ENCODE data around the gene LMF1. TPM values are rescaled to one million over a fixed set of nuclear protein-coding genes. Genes with fewer than 3 reads are reported as not detected.

The LMF1 gene
- total and polyA plus RNA-seq, 2 of the 8 experiments (the other 6 are each of a cell fraction or from before 2014, with no cell fraction given) = 3.5 to 9.1 TPM

- H4K5ac ChIP-seq (ENCODE audit: insufficient read length, low read depth, low read length) = no peak overlapping the region
- H3K9ac ChIP-seq (replicated peaks in 1 of 4; ENCODE audit: extremely low read depth in 1 of 4, low read depth in 3 of 4, low read length in 3 of 4) = no peak overlapping the region
- no peak overlapping the region for H2BK5ac ChIP-seq (ENCODE audit: low read depth, low read length)
- H4K91ac ChIP-seq (replicated peaks; ENCODE audit: insufficient read length, low read length) = no peak overlapping the region
- H3K36me3 ChIP-seq (ENCODE audit: control insufficient read depth in 2 of 4, insufficient read depth in 4 of 4, low read length in 3 of 4) = no peaks in the 10 kb centered on the region
- TF ChIP-seq BRCA1 (IDR thresholded peaks at IDR 0.05; ENCODE audit: low read depth, low read length) (no peak), CTCF (IDR thresholded peaks at IDR 0.05; ENCODE audit: control extremely low read depth in 1 of 3, insufficient read depth in 1 of 3, low read depth in 1 of 3, low read length in 3 of 3) (no peak), HDAC6 (IDR thresholded peaks at IDR 0.05; ENCODE audit: low read depth, low read length) (no peak), SIRT6 (IDR thresholded peaks at IDR 0.05; ENCODE audit: low read length) (no peak), TEAD4 (IDR thresholded peaks at IDR 0.05; ENCODE audit: low read depth, low read length) (no peak), MAFK (IDR thresholded peaks at IDR 0.05; ENCODE audit: low read depth, low read length) (no peak), SP1 (IDR thresholded peaks at IDR 0.05; ENCODE audit: low read depth, low read length) (no peak), CTBP2 (IDR thresholded peaks at IDR 0.05; ENCODE audit: borderline replicate concordance, insufficient read depth, insufficient read length, low read length) (no peak), TAF7 (optimal IDR thresholded peaks at IDR 0.05; ENCODE audit: borderline replicate concordance, low read depth, low read length) (no peak), KDM4A (IDR thresholded peaks at IDR 0.05; ENCODE audit: low read depth, low read length, severe bottlenecking) (no peak), SIN3A (conservative IDR thresholded peaks at IDR 0.05 in 1 of 2, IDR thresholded peaks at IDR 0.05 in 1 of 2; ENCODE audit: low read depth in 1 of 2, low read length in 2 of 2) (no peak)
- no peaks in the 10 kb centered on the region for H3K79me1 ChIP-seq (ENCODE audit: low read depth, low read length)
- no peak overlapping the region for H2BK12ac ChIP-seq (ENCODE audit: low read depth, low read length)
- H2BK15ac ChIP-seq (ENCODE audit: low read length) = no peak overlapping the region
- no peak overlapping the region for H2BK20ac ChIP-seq (ENCODE audit: low read length)
- H3K23me2 ChIP-seq (ENCODE audit: low read depth, low read length) = no peaks in the 10 kb centered on the region
- peaks cover 11 to 61% of the 10 kb centered on the region in 2 experiments; a peak in 3 of 4 replicates for H3K9me3 ChIP-seq (ENCODE audit: insufficient read depth in 2 of 2, low read depth in 1 of 2, low read length in 1 of 2)
- H2AFZ ChIP-seq (ENCODE audit: low read length) = no peak overlapping the region
- no peaks in the 10 kb centered on the region for H3K27me3 ChIP-seq (replicated peaks in 1 of 4; ENCODE audit: control insufficient read depth in 3 of 4, extremely low read depth in 1 of 4, insufficient read depth in 3 of 4, low read length in 3 of 4)
- no peaks in the 10 kb centered on the region for H3K4me1 ChIP-seq (replicated peaks in 1 of 4; ENCODE audit: control insufficient read depth in 3 of 4, insufficient read depth in 4 of 4, low read length in 3 of 4)
- H3K18ac ChIP-seq (ENCODE audit: extremely low read depth, low read length) = no peak overlapping the region
- H3K4ac ChIP-seq (replicated peaks; ENCODE audit: insufficient read length, low read depth, low read length) = no peak overlapping the region
- H4K20me1 ChIP-seq (replicated peaks in 1 of 2; ENCODE audit: control insufficient read depth in 1 of 2, insufficient read depth in 2 of 2, low read length in 2 of 2) = no peaks in the 10 kb centered on the region
- H2BK120ac ChIP-seq (replicated peaks; ENCODE audit: low read depth, low read length) = no peak overlapping the region
- DNase-seq (ENCODE audit: low read depth in 1 of 2, low spot score in 2 of 2) (no peak), FAIRE-seq (no peak)
- no peak overlapping the region for H3K14ac ChIP-seq (ENCODE audit: insufficient read length)
- no peak overlapping the region for H3K27ac ChIP-seq (ENCODE audit: low read depth, low read length)
- no peak overlapping the region for H3K56ac ChIP-seq (replicated peaks; ENCODE audit: insufficient read length, low read depth, low read length)
- no peak overlapping the region for H3K4me3 ChIP-seq (ENCODE audit: extremely low read depth in 1 of 4, insufficient read depth in 2 of 4, low read depth in 3 of 4, low read length in 4 of 4)
- H3K4me2 ChIP-seq (ENCODE audit: insufficient read depth in 1 of 2, low read depth in 2 of 2, low read length in 2 of 2) = no peak overlapping the region
- no peaks in the 10 kb centered on the region for H3K79me2 ChIP-seq (ENCODE audit: control insufficient read depth in 1 of 2, insufficient read depth in 2 of 2, low read length in 2 of 2)
- ChIA-PET CTCF (ENCODE audit: partially characterized antibody) (no interaction called here), POLR2A (ENCODE audit: partially characterized antibody) (no interaction called here)
- H4K8ac ChIP-seq (ENCODE audit: extremely low read depth, insufficient read depth, low read length) = no peak overlapping the region; the same call in 1 of the 2 replicates
- no peak overlapping the region for H3K23ac ChIP-seq (ENCODE audit: insufficient read length)
- no peak overlapping the region for H2AK5ac ChIP-seq (ENCODE audit: low read depth, low read length)
- WGBS, 2 experiments (ENCODE audit: extremely low coverage in 1 of 2, insufficient coverage in 1 of 2, insufficient read length in 1 of 2, insufficient replicate concordance in 2 of 2, low coverage in 1 of 2, low lambda C conversion rate in 2 of 2, missing lambda C conversion rate in 1 of 2) = 93% methylated on average over 23 of the region's 24 CpGs; no CpG with 5 or more reads in 1 of the 2 experiments
Observed at GRCh38 chr16:830871-831570, 139.8 kb downstream of the LMF1 start.

Data from H1 (cell line).